Large intestine (tissue), 3 donors: ENCODE data around the gene PLP1. TPM values are rescaled to one million over a fixed set of nuclear protein-coding genes. Genes with fewer than 3 reads are reported as not detected.
A peak's percentile ranks its signal among the peaks of the same experiment; 100 is the strongest.
"Not testable (repeated sequence)": the region's sequence is repeated elsewhere in the genome, so short reads cannot be mapped to it uniquely, and the experiment has no call there.

ENCODE experiments used
- DNase-seq, 2 donors: peaks; one replicate each; pipeline versions ENCODE4 v3.0.0 to v3.0.0-alpha.2; 2013
- H3K27ac ChIP-seq: one replicate; pipeline ENCODE4 v1.5.1; 2013; ENCODE audit warnings: low read length
- H3K27me3 ChIP-seq: 2 replicates; pipeline ENCODE4 v1.6.1; 2013; ENCODE audit warnings: low read length; ENCODE audit not compliant: control insufficient read depth, insufficient read depth
- H3K36me3 ChIP-seq: 2 replicates; pipeline ENCODE4 v1.6.1; 2013; ENCODE audit warnings: low read length; ENCODE audit not compliant: control insufficient read depth, insufficient read depth
- H3K4me1 ChIP-seq: one replicate; pipeline ENCODE4 v1.6.1; 2013; ENCODE audit warnings: low read length; ENCODE audit not compliant: control insufficient read depth, insufficient read depth
- H3K4me3 ChIP-seq: one replicate; pipeline ENCODE4 v1.5.1; 2013; ENCODE audit warnings: low read length
- H3K9me3 ChIP-seq: one replicate; pipeline ENCODE4 v1.6.1; 2013; ENCODE audit warnings: mild to moderate bottlenecking, low read depth, low read length, moderate library complexity; ENCODE audit not compliant: control insufficient read depth
- WGBS: methylation state at CpG from one replicate; pipeline ENCODE4 v1.1.5; 2013; ENCODE audit warnings: low lambda C conversion rate; ENCODE audit not compliant: insufficient coverage; 5-methylcytosine and 5-hydroxymethylcytosine counted together
- polyA plus RNA-seq: library from polyadenylated mRNA; unstranded; fragments of 120-200 nt; gene quantifications from one replicate; pipeline ENCODE4 v1.2.1, GENCODE V29; 2013

PLP1 gene
- polyA plus RNA-seq, 1 donor: 32.0 TPM

GRCh38 chrX:103818842-103819619 is 42.4 kb downstream of the PLP1 start:
- H3K4me3 ChIP-seq: no peak overlapping the region
- no peaks in the 10 kb centered on the region for H3K9me3 ChIP-seq
- H3K27me3 ChIP-seq: no peaks in the 10 kb centered on the region
- no CpG with 5 or more reads among the region's 7 CpGs for WGBS
- DNase-seq: peak; percentile 29 to 61
- H3K4me1 ChIP-seq: no peaks in the 10 kb centered on the region
- H3K27ac ChIP-seq: peak overlapping the region; percentile 16
- no peaks in the 10 kb centered on the region for H3K36me3 ChIP-seq

GRCh38 chrX:103820802-103821201 is 44.2 kb downstream of the PLP1 start:
- not testable (repeated sequence) for H3K36me3 ChIP-seq, H3K4me3 ChIP-seq, H3K27me3 ChIP-seq, H3K9me3 ChIP-seq, DNase-seq, H3K4me1 ChIP-seq, H3K27ac ChIP-seq
- no CpG with 5 or more reads among the region's 6 CpGs for WGBS

GRCh38 chrX:103823591-103823990 is 47.0 kb downstream of the PLP1 start:
- no peaks in the 10 kb centered on the region for H3K36me3 ChIP-seq
- H3K4me3 ChIP-seq: no peak overlapping the region
- H3K27ac ChIP-seq: no peak overlapping the region
- H3K9me3 ChIP-seq: no peaks in the 10 kb centered on the region
- no peak for DNase-seq
- no peaks in the 10 kb centered on the region for H3K4me1 ChIP-seq
- H3K27me3 ChIP-seq: no peaks in the 10 kb centered on the region

- H3K4me1 ChIP-seq: no peaks in the 10 kb centered on the region
- H3K4me3 ChIP-seq: no peak overlapping the region
- no peak overlapping the region for H3K27ac ChIP-seq
- H3K36me3 ChIP-seq: no peaks in the 10 kb centered on the region
- DNase-seq: no peak
- H3K9me3 ChIP-seq: no peaks in the 10 kb centered on the region
- H3K27me3 ChIP-seq: no peaks in the 10 kb centered on the region
- no CpG with 5 or more reads among the region's 1 CpG for WGBS
Measured at GRCh38 chrX:103825881-103826280, 49.2 kb downstream of the PLP1 start.

- H3K4me1 ChIP-seq: peaks cover 3% of the 10 kb centered on the region
- H3K27me3 ChIP-seq: no peaks in the 10 kb centered on the region
- H3K27ac ChIP-seq: no peak overlapping the region
- H3K36me3 ChIP-seq: no peaks in the 10 kb centered on the region
- DNase-seq: no peak
- no peak overlapping the region for H3K4me3 ChIP-seq
- no CpG with 5 or more reads among the region's 2 CpGs for WGBS
- no peaks in the 10 kb centered on the region for H3K9me3 ChIP-seq
Measured at GRCh38 chrX:103828529-103828928, 51.9 kb downstream of the PLP1 start.

- Histone ChIP-seq H3K4me3 (no peak overlapping the region), H3K4me1 (peaks cover 3% of the 10 kb centered on the region), H3K36me3 (no peaks in the 10 kb centered on the region), H3K27me3 (no peaks in the 10 kb centered on the region), H3K27ac (no peak overlapping the region), H3K9me3 (no peaks in the 10 kb centered on the region)
- DNase-seq: no peak
- WGBS: no CpG with 5 or more reads among the region's 7 CpGs
Measured at GRCh38 chrX:103830848-103831247, 54.2 kb downstream of the PLP1 start.

GRCh38 chrX:103831342-103831802 is 54.7 kb downstream of the PLP1 start:
- peaks cover 3% of the 10 kb centered on the region for H3K4me1 ChIP-seq
- peak overlapping the region; percentile 63 for H3K4me3 ChIP-seq
- no CpG with 5 or more reads among the region's 11 CpGs for WGBS
- no peaks in the 10 kb centered on the region for H3K36me3 ChIP-seq
- no peaks in the 10 kb centered on the region for H3K9me3 ChIP-seq
- no peak overlapping the region for H3K27ac ChIP-seq
- no peak for DNase-seq
- H3K27me3 ChIP-seq: no peaks in the 10 kb centered on the region

GRCh38 chrX:103831803-103832544 is 55.3 kb downstream of the PLP1 start, which contains the start of gene RAB9B:
RAB9B (minus strand) TSS chrX:103832257; CDS start chrX:103825784, 6,473 bp downstream.
- Histone ChIP-seq H3K36me3 (no peaks in the 10 kb centered on the region), H3K4me3 (peak within 1 kb of the TSS; percentile 63), H3K9me3 (no peaks in the 10 kb centered on the region), H3K27me3 (no peaks in the 10 kb centered on the region), H3K27ac (no peak within 1 kb of the TSS), H3K4me1 (peaks cover 3% of the 10 kb centered on the region)
- DNase-seq: peak; percentile 64 to 65
- no CpG with 5 or more reads among the region's 54 CpGs for WGBS

GRCh38 chrX:103839404-103839803 is 62.8 kb downstream of the PLP1 start:
- no peak for DNase-seq
- H3K36me3 ChIP-seq: no peaks in the 10 kb centered on the region
- H3K9me3 ChIP-seq: no peaks in the 10 kb centered on the region
- no peaks in the 10 kb centered on the region for H3K4me1 ChIP-seq
- no peak overlapping the region for H3K27ac ChIP-seq
- H3K27me3 ChIP-seq: no peaks in the 10 kb centered on the region
- no peak overlapping the region for H3K4me3 ChIP-seq
- WGBS: no CpG with 5 or more reads among the region's 1 CpG
